Hepatocyte (in vitro differentiated cells): ENCODE results near the gene HOXB13.

ENCODE experiments used
- CTCF ChIP-seq: fragments of 200-600 bp; sonication (generic); IDR thresholded peaks from 2 replicates; pipeline ENCODE4 v1.5.1; 2016; ENCODE audit warnings: antibody characterized with exemption, mild to moderate bottlenecking; ENCODE audit not compliant: poor library complexity
- EZH2 ChIP-seq: fragments of 200-600 bp; sonication (generic); IDR thresholded peaks from 2 replicates; pipeline ENCODE4 v1.6.1; 2016; ENCODE audit warnings: antibody characterized with exemption, mild to moderate bottlenecking, borderline replicate concordance

- TF ChIP-seq CTCF (no peak), EZH2 (no peak)
These were observed 2.2 kb downstream of the HOXB13 start for GRCh38 chr17:48726114-48726915.
